Fibroblast of peridontal ligament (primary cell): Measurements from ENCODE around the gene DBH.

Source experiments
- DNase-seq: peaks from one replicate; pipeline ENCODE4 v3.0.0-alpha.2; 2010; ENCODE audit errors: extremely low read depth

Gene DBH

DNA sequence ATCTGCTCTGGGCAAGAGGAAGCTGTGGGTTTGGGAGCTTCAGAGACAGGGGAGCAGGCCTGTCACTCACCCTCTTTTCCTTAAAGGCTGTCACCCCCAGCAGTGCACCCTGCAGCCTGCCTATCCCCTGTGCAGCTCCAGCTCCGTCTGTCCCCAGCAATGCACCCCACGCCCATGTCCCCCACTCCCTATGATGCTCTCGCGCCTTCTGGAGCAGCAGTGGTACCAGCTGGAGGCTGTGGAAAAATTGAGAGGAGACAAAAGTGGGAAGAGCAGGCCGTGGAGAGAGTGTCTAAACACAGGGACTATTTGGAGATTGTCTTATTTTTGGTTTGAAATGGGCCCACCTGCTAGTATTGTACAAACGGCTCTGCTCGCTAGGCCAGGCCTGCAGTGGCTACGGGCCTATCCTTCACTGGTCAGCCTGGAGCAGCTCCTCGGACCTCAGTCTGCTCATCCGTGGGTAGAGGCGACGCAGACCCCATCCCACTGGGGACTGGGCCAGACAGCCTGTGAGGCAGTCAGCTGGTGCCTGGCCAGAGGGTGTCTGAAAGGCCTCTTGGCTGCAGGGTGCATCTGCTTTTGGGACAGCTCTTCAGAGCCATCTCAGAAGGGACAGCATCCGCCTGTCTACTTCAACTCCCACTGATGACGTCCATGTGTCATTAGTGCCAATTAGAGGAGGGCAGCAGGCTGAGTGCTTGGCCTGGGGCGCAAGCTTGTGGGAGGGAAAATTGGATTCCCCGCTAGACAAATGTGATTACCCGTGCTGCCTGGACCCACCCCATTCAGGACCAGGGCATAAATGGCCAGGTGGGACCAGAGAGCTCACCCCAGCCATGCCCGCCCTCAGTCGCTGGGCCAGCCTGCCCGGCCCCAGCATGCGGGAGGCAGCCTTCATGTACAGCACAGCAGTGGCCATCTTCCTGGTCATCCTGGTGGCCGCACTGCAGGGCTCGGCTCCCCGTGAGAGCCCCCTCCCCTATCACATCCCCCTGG lies at the start of gene DBH:
TSS of gene DBH (plus strand) at position 831 of the 999 bp plus-strand sequence. CDS start at position 840, 9 bp downstream.
- DNase-seq, result no peak

DNA sequence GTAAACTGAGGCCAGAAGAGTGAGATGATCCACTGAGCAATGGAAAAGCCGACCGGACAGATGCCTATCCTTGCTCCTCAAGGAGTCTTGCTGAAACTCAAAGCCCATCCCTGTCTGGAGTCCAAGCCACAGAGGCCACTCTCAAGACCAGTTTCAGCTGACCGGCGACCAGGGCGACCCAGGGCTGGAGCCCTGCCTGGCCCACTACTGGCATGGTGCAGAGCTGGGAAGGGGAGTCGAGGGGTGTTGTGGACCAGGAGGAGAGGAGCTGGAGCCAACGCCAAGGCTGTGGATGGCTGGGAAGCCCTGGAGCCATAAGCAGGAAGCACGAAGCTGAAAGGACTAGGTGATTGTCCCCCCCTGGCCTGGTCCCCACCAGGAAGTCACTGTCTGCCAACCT lies 49.1 kb upstream of the DBH start:
- DNase-seq, result no peak

DNA sequence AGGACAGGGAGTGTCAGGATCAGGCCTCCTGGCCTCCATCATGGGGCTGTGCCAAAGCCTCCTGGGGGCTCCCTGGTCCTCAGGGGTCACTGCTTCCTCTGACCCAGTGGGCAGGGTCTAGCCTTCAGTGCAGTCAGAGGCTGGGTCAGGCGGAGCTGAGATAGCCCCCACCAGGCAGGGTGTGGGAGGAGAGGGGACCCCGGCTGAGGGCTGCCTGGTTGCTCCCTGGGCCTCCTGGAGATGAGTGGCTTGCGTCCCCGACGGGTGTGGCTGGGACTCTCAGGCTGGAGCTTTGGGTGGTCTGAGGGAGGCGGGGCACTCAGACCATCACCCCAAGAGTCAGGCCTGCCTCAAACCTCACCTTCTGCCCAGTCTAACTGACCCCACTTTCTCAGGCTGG lies 48.7 kb upstream of the DBH start:
- no peak for DNase-seq

DNA sequence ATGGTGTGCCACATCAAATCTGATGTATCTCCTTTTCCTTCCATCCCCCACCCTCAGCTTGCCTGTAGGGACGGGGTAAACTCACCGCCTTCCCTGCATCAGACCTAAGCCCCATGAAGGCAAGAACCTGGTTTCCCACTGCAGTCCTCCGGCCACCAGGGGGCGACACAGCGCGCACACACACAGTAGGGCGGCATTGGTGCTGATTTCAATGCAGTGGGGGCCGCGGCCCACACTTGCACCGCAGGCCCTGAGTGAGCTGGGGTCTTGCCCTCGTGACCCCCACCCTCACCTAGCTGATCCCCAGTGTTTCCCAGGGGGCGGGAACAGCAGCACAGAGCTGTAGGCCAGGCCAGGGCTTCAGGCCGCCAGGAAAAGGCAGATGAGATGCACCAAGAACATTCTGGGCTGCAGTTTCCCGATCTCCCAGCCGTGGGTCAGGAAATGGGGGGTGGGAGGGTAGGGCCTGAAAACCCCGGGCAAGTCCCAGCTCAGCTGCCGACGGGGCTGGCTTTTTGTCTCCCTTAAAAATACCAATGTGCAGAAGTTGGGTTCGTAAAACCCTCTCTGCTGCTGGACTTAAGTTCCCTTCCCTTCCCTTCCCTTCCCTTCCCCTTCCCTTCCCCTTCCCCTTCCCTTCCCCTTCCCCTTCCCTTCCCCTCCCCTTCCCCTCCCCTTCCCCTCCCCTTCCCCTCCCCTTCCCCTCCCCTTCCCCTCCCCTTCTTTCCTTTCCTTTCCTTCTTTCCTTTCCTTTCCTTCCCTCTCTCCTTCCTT lies 46.5 kb upstream of the DBH start:
- no peak for DNase-seq

- DNase-seq, result no peak
These were observed 45.8 kb upstream of the DBH start for GRCh38 chr9:133590231-133590855.

DNA sequence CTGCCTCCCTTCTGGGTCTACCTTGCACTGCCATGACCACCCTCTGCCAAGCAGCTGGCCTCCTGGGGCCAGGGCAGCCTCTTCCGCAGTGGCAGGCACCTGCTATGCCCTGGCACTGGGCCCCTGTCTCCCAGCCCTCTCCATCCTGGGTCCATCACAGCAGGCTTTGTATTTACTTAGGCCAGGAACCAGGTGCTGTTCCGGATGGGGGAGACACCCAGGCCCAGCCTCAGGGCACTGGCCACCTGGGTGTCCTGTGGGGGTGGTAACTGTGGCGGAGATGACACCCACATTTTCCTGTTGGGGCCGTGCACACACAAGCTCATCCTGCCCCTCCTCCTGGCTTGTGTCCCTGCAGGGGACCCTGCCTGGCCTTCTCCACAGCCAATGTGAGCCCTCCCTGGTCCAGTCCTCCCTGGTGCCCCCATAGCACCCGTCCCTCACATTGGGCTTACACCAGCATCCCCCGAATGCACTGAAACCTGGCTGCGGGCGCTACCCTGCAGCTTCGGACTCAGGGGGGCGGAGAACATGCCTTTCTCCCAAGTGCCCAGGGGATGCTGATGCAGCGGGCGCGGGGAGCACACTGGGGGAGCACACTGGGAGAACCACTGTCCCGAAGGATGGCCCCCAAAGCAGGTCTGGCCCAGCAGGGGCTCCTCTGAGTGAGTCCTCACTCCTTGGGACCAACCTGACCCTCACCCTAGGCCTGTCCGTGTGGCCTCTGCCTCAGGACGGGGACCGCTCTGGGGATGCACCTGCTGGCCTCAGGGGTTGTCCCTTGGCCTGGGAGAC lies 44.9 kb upstream of the DBH start:
- no peak for DNase-seq

DNA sequence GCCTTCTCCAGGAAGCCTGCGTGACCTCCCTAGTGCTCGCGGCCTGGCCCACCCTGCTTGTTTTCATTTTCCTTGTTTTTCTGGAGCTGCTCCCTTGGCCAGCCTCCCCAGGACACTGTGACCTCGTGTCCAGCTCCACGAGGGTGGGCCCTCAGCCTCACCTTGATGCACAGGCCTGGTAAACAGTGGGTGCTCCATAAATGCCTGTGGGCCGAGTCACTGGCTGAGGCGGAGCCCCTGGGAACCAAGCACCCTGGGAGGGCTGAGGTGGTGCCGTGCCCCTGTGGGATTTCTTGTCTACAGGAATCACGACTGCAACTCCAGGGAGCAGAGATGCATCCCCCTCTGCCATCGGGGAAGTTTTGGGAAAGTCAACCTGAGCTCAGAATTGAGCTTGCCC lies 44.2 kb upstream of the DBH start:
- no peak for DNase-seq

DNA sequence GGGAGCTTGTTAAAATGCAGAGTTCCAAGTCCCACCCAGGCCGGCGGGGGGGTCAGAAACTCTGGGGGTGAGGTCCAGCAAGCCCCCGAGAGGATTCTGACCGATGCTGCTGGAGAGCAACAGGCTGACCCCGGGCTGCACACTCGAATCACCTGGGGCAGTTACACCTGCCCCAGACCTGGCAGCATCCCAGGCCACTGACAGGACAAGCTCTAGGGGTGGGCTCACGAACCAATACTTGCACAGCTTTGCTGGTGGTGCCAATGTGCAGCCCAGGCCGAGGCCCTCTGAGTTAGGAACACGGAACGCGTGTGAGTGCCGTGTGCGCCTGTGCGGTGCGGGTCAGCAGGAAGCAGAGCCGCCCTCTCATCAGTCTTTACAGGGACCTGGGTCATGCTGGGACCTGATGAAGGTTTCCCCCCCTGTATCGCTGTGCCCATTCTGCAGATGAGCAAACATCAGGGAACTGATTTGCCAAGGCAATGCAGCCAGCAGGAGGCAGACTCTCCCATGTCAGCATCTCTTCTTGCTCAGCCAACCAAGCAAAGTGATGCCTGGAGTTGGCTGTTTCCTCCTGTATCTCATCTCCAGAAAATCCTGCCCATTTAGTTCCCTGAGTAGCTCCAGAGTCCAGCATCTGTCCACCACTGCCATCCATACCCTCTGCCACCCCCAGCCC lies 43.3 kb upstream of the DBH start:
- no peak for DNase-seq

GRCh38 chr9:133593587-133594253 lies 42.4 kb upstream of the DBH start:
- DNase-seq, result no peak

DNA sequence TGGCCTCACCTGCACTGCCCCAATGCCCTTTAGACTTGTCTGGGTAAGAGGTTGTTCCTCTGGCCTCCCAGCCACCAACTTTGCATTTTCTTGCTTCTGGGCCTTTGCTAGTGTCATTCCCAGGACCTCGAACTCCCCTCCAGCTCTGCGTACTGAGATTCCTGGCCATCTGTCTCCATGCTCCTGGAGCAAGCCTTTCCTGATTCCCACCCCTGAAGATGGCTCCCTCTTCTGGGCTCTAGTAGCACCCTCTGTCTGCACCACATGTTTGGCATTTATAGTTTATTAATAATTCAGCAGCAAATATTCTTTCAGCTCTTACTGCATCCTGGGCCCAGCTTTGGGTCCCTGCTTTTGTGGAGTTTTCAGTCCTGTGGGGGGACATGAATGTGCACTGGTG lies 41.9 kb upstream of the DBH start:
- DNase-seq, result no peak

DNA sequence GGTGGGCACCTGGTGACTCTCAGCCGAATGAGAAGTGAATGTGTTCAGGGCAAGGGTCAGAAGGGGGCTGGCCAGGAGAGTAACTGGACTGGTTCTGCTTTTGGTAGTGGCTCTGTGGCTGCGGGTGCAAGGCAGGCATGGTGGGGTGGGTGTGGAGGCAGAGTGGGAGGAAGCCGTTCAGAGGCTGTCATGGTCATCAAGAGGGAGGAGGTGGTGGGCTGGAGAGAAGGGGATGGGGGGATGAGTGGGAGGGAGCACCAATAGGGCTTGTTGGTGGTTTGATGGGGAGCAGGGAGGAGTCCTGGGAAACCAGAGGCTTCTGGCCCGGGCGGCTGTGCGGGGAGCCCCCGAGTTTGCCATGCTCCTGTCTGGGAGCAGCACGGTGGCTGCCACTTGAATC lies 40.3 kb upstream of the DBH start:
- DNase-seq, result no peak

DNA sequence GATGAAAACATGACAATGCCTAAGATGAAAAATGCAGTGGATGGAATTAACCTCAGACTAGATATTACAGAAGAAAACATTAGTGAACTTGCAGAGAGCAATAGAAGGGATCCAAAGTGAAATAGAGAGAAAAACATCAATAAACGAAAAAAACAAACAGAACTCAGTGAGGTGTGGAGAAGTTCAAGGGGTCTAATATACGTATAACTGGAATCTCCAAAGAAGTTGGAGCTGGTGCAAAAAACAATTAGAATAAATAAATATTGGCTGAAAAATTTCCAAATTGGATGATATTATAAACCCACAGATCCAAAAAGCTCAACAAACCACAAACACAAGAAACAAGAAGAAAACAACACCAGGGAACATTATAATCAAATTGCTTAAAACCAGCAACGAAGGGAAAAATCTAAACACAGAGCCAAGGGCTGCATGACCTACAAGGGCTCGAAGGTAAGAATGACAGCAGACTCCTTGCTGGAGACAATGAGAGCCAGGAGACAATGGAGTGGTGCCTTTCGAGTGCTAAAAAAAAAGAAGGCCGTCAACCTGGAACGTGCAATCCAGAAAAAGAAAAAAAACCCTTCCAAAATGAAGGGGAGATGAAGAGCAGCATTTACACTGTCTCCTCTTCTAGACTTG lies 38.7 kb upstream of the DBH start:
- DNase-seq, result no peak

GRCh38 chr9:133598978-133599377 lies 37.2 kb upstream of the DBH start:
- DNase-seq, result no peak

DNA sequence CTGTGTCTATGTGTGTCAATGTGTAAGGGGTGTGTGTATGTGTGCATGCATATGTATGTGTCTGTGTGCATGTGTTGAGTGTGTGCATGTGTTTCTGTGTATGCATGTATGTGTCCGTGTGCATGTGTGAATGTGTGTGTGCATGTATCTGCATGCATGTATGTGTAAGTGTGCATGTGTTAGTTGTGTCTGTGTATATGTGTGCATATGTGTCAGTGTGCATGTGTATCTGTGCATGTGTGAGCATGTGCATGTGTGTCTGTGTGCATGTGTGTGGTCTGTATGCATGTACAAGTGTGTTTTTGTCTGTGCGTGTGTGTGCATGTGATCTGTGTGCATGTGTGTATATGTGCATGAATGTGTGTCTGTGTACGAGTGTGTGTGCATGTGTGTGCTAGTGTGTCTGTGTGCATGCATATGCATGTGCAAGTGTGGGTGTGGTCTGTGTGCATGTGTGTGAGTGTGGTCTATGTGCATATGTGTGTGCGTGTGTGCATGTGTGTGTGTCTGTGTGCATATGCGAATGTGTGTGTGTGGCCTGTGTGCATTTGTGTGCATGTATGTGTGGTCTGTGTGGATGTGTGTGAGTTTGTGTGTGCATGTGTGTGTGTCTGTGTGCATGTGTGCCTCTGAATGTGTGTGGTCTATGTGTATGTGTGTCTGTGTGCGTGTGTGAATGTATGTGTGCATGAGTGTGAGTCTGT lies 36.5 kb upstream of the DBH start:
- no peak for DNase-seq

DNA sequence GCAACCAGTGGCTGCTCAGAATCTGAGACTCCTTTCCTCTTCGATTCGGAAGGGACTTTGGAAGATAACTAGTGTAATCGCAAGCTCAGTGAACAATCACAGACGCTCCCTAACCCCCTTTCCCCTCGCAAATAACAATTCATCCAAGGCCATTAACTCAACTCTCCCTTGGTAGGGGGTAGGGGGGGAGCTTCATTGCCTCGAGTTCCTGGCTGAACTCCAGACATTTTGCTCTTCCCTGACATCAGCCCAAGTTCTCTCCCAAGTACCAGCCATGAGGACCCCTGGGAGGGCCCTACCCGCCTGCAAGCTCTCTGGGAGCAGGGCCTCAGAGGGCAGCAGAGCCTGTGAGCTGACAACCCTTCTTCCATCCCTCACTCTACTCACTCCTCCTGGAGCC lies 35.4 kb upstream of the DBH start:
- no peak for DNase-seq

DNA sequence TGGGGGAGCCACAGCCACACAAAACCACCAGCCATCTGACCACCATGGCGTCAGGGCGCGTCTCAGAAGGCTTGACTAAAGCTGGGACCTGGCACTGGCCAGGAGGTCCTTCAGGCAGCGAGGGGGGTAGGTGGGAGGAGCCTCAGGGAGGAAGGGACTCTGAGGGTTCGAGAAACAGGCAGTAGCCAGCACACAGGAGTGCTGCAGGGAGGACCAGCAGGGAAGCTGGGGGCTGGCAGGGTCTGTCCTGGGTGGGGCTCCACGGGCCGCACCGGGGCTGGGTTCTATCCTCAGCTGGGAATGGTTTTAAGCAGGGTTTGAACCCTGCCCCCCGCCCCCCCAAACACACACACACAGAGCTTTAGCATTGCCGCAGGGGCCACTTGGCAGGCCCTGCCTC lies 34.4 kb upstream of the DBH start:
- no peak for DNase-seq

GRCh38 chr9:133602277-133602676 lies 33.9 kb upstream of the DBH start:
- no peak for DNase-seq

GRCh38 chr9:133603135-133603927 lies 32.8 kb upstream of the DBH start:
- no peak for DNase-seq
